Endodermal cell (in vitro differentiated cells): ENCODE results near the gene SUSD6. TPM values are rescaled to one million over a fixed set of nuclear protein-coding genes. Genes with fewer than 3 reads are reported as not detected.

ENCODE experiments used
- DNase-seq: peaks from one replicate; pipeline ENCODE4 v3.0.0-alpha.2; 2017
- H3K27ac ChIP-seq: 2 replicates; pipeline ENCODE4 v1.5.1; 2013; ENCODE audit warnings: mild to moderate bottlenecking, low read depth, low read length, moderate library complexity
- H3K27me3 ChIP-seq: 2 replicates; pipeline ENCODE4 v1.6.1; 2013; ENCODE audit warnings: mild to moderate bottlenecking, low read length, moderate library complexity; ENCODE audit not compliant: insufficient read depth, control insufficient read depth, poor library complexity, severe bottlenecking
- H3K36me3 ChIP-seq: 2 replicates; pipeline ENCODE4 v1.7.0; 2013; ENCODE audit warnings: mild to moderate bottlenecking, low read length, moderate library complexity; ENCODE audit not compliant: control insufficient read depth, insufficient read depth
- H3K4me1 ChIP-seq: one replicate; pipeline ENCODE4 v1.7.0; 2013; ENCODE audit warnings: low read length; ENCODE audit not compliant: control insufficient read depth, insufficient read depth
- H3K4me3 ChIP-seq: 2 replicates; pipeline ENCODE4 v1.5.1; 2013; ENCODE audit warnings: mild to moderate bottlenecking, low read length, moderate library complexity
- H3K9ac ChIP-seq: 2 replicates; pipeline ENCODE4 v1.6.1; 2013; ENCODE audit warnings: mild to moderate bottlenecking, low read length, moderate library complexity; ENCODE audit not compliant: poor library complexity, severe bottlenecking; ENCODE audit errors: extremely low read depth
- H3K9me3 ChIP-seq: 2 replicates; pipeline ENCODE4 v1.6.1; 2013; ENCODE audit warnings: mild to moderate bottlenecking, low read length, moderate library complexity; ENCODE audit not compliant: control insufficient read depth
- H3K27ac Mint-ChIP-seq: 2 replicates; pipeline ENCODE4 v1.8.0; 2020; ENCODE audit warnings: mixed read lengths
- H3K27me3 Mint-ChIP-seq: 2 replicates; pipeline ENCODE4 v1.8.0; 2021; ENCODE audit warnings: mild to moderate bottlenecking, mixed read lengths; ENCODE audit not compliant: insufficient read depth
- H3K36me3 Mint-ChIP-seq: 2 replicates; pipeline ENCODE4 v1.8.0; 2020; ENCODE audit warnings: low read depth, mixed read lengths
- H3K4me1 Mint-ChIP-seq: 2 replicates; pipeline ENCODE4 v1.8.0; 2020; ENCODE audit warnings: mixed read lengths
- H3K4me3 Mint-ChIP-seq: 2 replicates; pipeline ENCODE4 v1.8.0; 2020; ENCODE audit warnings: mild to moderate bottlenecking, moderate library complexity, mixed read lengths
- H3K9me3 Mint-ChIP-seq: 2 replicates; pipeline ENCODE4 v1.8.0; 2020; ENCODE audit warnings: mild to moderate bottlenecking, mixed read lengths
- CTCF ChIP-seq: fragments of 200-600 bp; sonication (generic); conservative IDR thresholded peaks from 2 replicates; pipeline ENCODE4 v1.5.0; 2021; ENCODE audit warnings: antibody characterized with exemption, mild to moderate bottlenecking
- WGBS, 2 experiments: methylation state at CpG; one replicate each; pipeline versions ENCODE4 v1.1.5 to v1.1.7; 2013; ENCODE audit warnings: missing lambda C conversion rate in 2 of 2, mixed read lengths in 1 of 2; ENCODE audit not compliant: insufficient coverage in 1 of 2, insufficient read length in 1 of 2; 5-methylcytosine and 5-hydroxymethylcytosine counted together
- total RNA-seq, 2 donors: library from RNA; stranded (reverse); fragmentation: NEBNext Ultra II Directional in 1 of 2; extraction: Animal tissue kit (Norgen Biotek cat#: 25700) in 1 of 2; gene quantifications; 2 replicates in 1 of 2; 3 replicates in 1 of 2; pipeline ENCODE4 v1.2.1, GENCODE V29; 2021

The SUSD6 gene
- total RNA-seq, 2 donors from 2014 or later, result 5.7 to 5.9 TPM

GRCh38 chr14:69662636-69663299 is 51.4 kb downstream of the SUSD6 start:
- H3K4me3 Mint-ChIP-seq, result no peak overlapping the region

GRCh38 chr14:69663300-69663643 is 51.9 kb downstream of the SUSD6 start:
- Histone ChIP-seq H3K27ac (no peak overlapping the region), H3K4me1 (peaks cover 16% of the 10 kb centered on the region), H3K9ac (no peak overlapping the region), H3K36me3 (peaks cover 6% of the 10 kb centered on the region), H3K4me3 (no peak overlapping the region), H3K9me3 (no peaks in the 10 kb centered on the region), H3K27me3 (no peaks in the 10 kb centered on the region)
- Mint-ChIP-seq H3K9me3 (no peaks in the 10 kb centered on the region), H3K27ac (no peak overlapping the region), H3K27me3 (no peaks in the 10 kb centered on the region), H3K36me3 (no peaks in the 10 kb centered on the region), H3K4me1 (peaks cover 51% of the 10 kb centered on the region), H3K4me3 (no peak overlapping the region)
- DNase-seq, result no peak
- WGBS, 2 experiments, result 90% methylated on average over 3 of the region's 3 CpGs
- TF ChIP-seq CTCF, result no peak

More at GRCh38 chr14:69662636-69663299, 51.4 kb downstream of the SUSD6 start:
- H3K27ac ChIP-seq, result no peak overlapping the region
- Mint-ChIP-seq H3K9me3 (no peaks in the 10 kb centered on the region), H3K27me3 (no peaks in the 10 kb centered on the region), H3K4me1 (peaks cover 56% of the 10 kb centered on the region), H3K36me3 (no peaks in the 10 kb centered on the region), H3K27ac (no peak overlapping the region)
- H3K36me3 ChIP-seq, result peaks cover 6% of the 10 kb centered on the region
- no peak overlapping the region for H3K9ac ChIP-seq
- no peak for DNase-seq
- H3K4me1 ChIP-seq, result peaks cover 20% of the 10 kb centered on the region
- no peaks in the 10 kb centered on the region for H3K9me3 ChIP-seq
- WGBS, 2 experiments, result 92 to 100% methylated on average over 1 of the region's 1 CpG
- no peak overlapping the region for H3K4me3 ChIP-seq
- H3K27me3 ChIP-seq, result no peaks in the 10 kb centered on the region
- no peak for TF ChIP-seq CTCF

- peaks cover 6% of the 10 kb centered on the region for H3K36me3 ChIP-seq
- H3K9me3 ChIP-seq, result no peaks in the 10 kb centered on the region
- no peak for TF ChIP-seq CTCF
- no peaks in the 10 kb centered on the region for H3K27me3 ChIP-seq
- H3K4me1 ChIP-seq, result peaks cover 16% of the 10 kb centered on the region
- no peak overlapping the region for H3K27ac Mint-ChIP-seq
- no peaks in the 10 kb centered on the region for H3K36me3 Mint-ChIP-seq
- H3K9ac ChIP-seq, result no peak overlapping the region
- no peak for DNase-seq
- WGBS, 2 experiments, result 93 to 94% methylated on average over 4 of the region's 4 CpGs
- no peak overlapping the region for H3K4me3 Mint-ChIP-seq
- no peaks in the 10 kb centered on the region for H3K9me3 Mint-ChIP-seq
- H3K4me3 ChIP-seq, result no peak overlapping the region
- H3K27me3 Mint-ChIP-seq, result no peaks in the 10 kb centered on the region
- H3K27ac ChIP-seq, result no peak overlapping the region
- peaks cover 42% of the 10 kb centered on the region for H3K4me1 Mint-ChIP-seq
Observed at GRCh38 chr14:69664265-69664664, 52.9 kb downstream of the SUSD6 start.
